ENCODE results near the gene INPP5A.

DNA sequence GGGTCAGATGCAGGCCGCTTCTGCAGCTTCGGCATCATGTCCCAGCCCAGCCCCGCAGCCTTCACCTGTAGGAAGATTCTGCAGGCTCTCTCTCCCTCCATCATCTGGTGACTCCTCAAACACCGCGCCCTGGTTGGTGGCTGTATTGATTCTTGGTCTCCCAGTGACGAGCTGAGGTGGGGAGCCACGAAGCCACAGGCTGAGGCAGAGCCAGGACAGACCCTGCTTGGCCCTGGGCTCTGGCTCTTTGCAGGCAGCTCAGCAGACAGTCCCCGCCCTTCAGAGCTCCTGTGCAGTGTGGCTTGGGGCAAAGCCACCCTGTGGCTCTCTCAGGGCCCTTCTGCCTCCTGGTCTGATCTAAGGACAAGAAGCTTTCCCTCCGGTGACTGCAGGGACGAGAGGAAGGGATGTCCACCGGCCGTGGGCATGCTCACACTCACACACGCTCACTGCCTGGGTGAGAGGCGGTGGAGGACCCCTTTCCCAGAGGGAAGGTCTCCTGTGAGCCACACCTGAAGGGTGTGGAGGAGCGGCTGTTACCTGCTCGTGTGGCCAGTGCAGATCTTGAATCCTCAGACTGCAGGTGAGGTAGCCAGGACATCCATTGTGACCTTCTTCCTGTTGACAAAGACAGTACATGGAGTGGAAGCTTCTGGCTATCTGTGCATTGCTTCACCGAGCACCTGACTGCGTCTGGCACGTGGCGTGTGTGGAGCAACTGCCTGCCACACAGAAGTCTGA is 79.6 kb downstream of the INPP5A start:
- TF ChIP-seq, protein P1, sequence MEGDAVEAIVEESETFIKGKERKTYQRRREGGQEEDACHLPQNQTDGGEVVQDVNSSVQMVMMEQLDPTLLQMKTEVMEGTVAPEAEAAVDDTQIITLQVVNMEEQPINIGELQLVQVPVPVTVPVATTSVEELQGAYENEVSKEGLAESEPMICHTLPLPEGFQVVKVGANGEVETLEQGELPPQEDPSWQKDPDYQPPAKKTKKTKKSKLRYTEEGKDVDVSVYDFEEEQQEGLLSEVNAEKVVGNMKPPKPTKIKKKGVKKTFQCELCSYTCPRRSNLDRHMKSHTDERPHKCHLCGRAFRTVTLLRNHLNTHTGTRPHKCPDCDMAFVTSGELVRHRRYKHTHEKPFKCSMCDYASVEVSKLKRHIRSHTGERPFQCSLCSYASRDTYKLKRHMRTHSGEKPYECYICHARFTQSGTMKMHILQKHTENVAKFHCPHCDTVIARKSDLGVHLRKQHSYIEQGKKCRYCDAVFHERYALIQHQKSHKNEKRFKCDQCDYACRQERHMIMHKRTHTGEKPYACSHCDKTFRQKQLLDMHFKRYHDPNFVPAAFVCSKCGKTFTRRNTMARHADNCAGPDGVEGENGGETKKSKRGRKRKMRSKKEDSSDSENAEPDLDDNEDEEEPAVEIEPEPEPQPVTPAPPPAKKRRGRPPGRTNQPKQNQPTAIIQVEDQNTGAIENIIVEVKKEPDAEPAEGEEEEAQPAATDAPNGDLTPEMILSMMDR (IDR thresholded peaks at IDR 0.05) = no peak
- no peak for TF ChIP-seq POLR2A (IDR thresholded peaks at IDR 0.05)
